IPS DF 6.9 (cell line): Measurements from ENCODE around the gene UBE2H.
A peak's percentile ranks its signal among the peaks of the same experiment; 100 is the strongest.
"Not testable (repeated sequence)": the region's sequence is repeated elsewhere in the genome, so short reads cannot be mapped to it uniquely, and the experiment has no call there.

Source experiments
- DNase-seq: peaks from one replicate; pipeline ENCODE4 v3.0.0-alpha.2; 2013; ENCODE audit warnings: low read depth, low spot score
- H3K27ac ChIP-seq: one replicate; pipeline ENCODE4 v1.5.1; 2013; ENCODE audit warnings: low read length, control low read depth
- H3K27me3 ChIP-seq: 2 replicates; pipeline ENCODE4 v1.6.1; 2013; ENCODE audit warnings: mild to moderate bottlenecking, low read length; ENCODE audit not compliant: control insufficient read depth, insufficient read depth
- H3K36me3 ChIP-seq: 2 replicates; pipeline ENCODE4 v1.6.1; 2013; ENCODE audit warnings: low read length; ENCODE audit not compliant: control insufficient read depth, insufficient read depth
- H3K4me1 ChIP-seq: 2 replicates; pipeline ENCODE4 v1.6.1; 2013; ENCODE audit warnings: low read length; ENCODE audit not compliant: control insufficient read depth, insufficient read depth
- H3K4me3 ChIP-seq: 2 replicates; pipeline ENCODE4 v1.5.1; 2013; ENCODE audit warnings: mild to moderate bottlenecking, low read length
- H3K9me3 ChIP-seq: 2 replicates; pipeline ENCODE4 v1.6.1; 2013; ENCODE audit warnings: low read length, inconsistent platforms; ENCODE audit not compliant: control insufficient read depth, insufficient read depth
- WGBS: extraction: QIAGEN DNeasy Blood & Tissue Kit; methylation state at CpG from one replicate; pipeline ENCODE4 v1.1.7; 2013; ENCODE audit warnings: mixed read lengths, missing lambda C conversion rate; ENCODE audit not compliant: insufficient read length, insufficient coverage; 5-methylcytosine and 5-hydroxymethylcytosine counted together

UBE2H gene

GRCh38 chr7:129845972-129846327 lies 106.8 kb downstream of the UBE2H start:
- Histone ChIP-seq H3K36me3 (no peaks in the 10 kb centered on the region), H3K9me3 (no peaks in the 10 kb centered on the region), H3K4me3 (no peak overlapping the region), H3K27me3 (no peaks in the 10 kb centered on the region), H3K4me1 (peaks cover 3% of the 10 kb centered on the region; the same call in 1 of the 2 replicates), H3K27ac (no peak overlapping the region)
- no CpG with 5 or more reads among the region's 1 CpG for WGBS
- DNase-seq = no peak

GRCh38 chr7:129845178-129845971 lies 107.4 kb downstream of the UBE2H start:
- Histone ChIP-seq H3K27ac (no peak overlapping the region), H3K36me3 (no peaks in the 10 kb centered on the region), H3K9me3 (no peaks in the 10 kb centered on the region), H3K4me3 (no peak overlapping the region), H3K27me3 (no peaks in the 10 kb centered on the region), H3K4me1 (peaks cover 3% of the 10 kb centered on the region; the same call in 1 of the 2 replicates)
- no peak for DNase-seq
- no CpG with 5 or more reads among the region's 3 CpGs for WGBS

GRCh38 chr7:129843978-129844840 lies 108.6 kb downstream of the UBE2H start:
- H3K9me3 ChIP-seq = no peaks in the 10 kb centered on the region
- H3K4me3 ChIP-seq = no peak overlapping the region
- WGBS = 100% methylated on average over 3 of the region's 7 CpGs
- no peaks in the 10 kb centered on the region for H3K36me3 ChIP-seq
- H3K4me1 ChIP-seq = 0 out of 2 replicates have a peak, but pooled peaks cover 2% of the 10 kb centered on the region
- DNase-seq = no peak
- peak overlapping the region; percentile 23 for H3K27ac ChIP-seq
- H3K27me3 ChIP-seq = no peaks in the 10 kb centered on the region

- H3K9me3 ChIP-seq = no peaks in the 10 kb centered on the region
- DNase-seq = peak; percentile 80
- H3K4me1 ChIP-seq = 0 out of 2 replicates have a peak, but pooled peaks cover 2% of the 10 kb centered on the region
- no CpG with 5 or more reads among the region's 12 CpGs for WGBS
- no peak overlapping the region for H3K4me3 ChIP-seq
- H3K27ac ChIP-seq = peak overlapping the region; percentile 75
- no peaks in the 10 kb centered on the region for H3K36me3 ChIP-seq
- no peaks in the 10 kb centered on the region for H3K27me3 ChIP-seq
These were observed 109.3 kb downstream of the UBE2H start for GRCh38 chr7:129843365-129843898.

- Histone ChIP-seq H3K27ac (no peak overlapping the region), H3K4me1 (peaks cover 4% of the 10 kb centered on the region; the same call in 1 of the 2 replicates), H3K4me3 (no peak overlapping the region), H3K27me3 (no peaks in the 10 kb centered on the region), H3K9me3 (no peaks in the 10 kb centered on the region), H3K36me3 (no peaks in the 10 kb centered on the region)
- DNase-seq = no peak
- no CpG with 5 or more reads among the region's 3 CpGs for WGBS
These were observed 111.3 kb downstream of the UBE2H start for GRCh38 chr7:129841465-129841864.

DNA sequence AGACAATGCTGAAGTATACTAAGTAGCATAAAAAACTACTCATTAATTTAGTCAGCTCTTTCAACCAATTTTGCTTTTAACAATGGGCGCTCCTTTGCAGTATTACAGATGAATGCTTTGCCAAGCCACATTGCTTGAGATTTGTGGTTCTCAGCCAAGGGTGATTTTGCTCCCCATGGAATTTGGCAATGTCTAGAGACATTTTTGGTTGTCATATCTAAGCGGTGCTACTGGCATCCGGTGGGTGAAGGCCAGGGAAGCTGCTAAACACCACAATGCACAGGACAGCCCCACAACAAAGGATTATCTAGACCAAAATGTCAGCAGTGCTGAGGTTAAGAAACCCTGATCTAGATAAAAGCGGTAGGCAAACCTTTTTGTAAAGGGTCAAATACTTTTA lies 112.0 kb downstream of the UBE2H start:
- Histone ChIP-seq H3K4me1 (peaks cover 5% of the 10 kb centered on the region; the same call in 1 of the 2 replicates), H3K27me3 (no peaks in the 10 kb centered on the region), H3K27ac (no peak overlapping the region), H3K4me3 (no peak overlapping the region), H3K9me3 (no peaks in the 10 kb centered on the region), H3K36me3 (no peaks in the 10 kb centered on the region)
- DNase-seq = no peak
- no CpG with 5 or more reads among the region's 4 CpGs for WGBS

DNA sequence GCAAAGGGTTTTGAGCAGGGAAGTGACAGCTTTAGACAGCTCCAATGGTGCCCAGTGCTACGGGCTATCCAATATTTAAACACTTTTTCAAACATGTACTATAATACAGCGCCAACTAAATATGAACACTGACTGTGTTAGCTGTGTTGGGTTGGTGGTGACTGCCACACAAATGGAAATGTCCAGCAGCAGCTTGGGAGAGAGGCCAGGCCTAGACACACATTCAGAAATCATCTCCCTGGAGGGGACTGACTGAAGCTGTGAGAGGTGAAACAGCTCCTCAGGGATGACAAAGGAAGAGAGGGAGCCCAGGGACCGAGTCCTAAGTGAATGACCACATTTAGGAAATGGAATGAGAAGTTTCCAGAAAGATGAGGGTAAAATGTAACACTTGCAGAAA lies 115.8 kb downstream of the UBE2H start:
- no peak overlapping the region for H3K4me3 ChIP-seq
- no peaks in the 10 kb centered on the region for H3K36me3 ChIP-seq
- WGBS = no CpG with 5 or more reads among the region's 3 CpGs
- no peaks in the 10 kb centered on the region for H3K27me3 ChIP-seq
- H3K27ac ChIP-seq = no peak overlapping the region
- no peaks in the 10 kb centered on the region for H3K9me3 ChIP-seq
- no peak for DNase-seq
- H3K4me1 ChIP-seq = peaks cover 5% of the 10 kb centered on the region; the same call in 1 of the 2 replicates

GRCh38 chr7:129835569-129835968 lies 117.2 kb downstream of the UBE2H start:
- no peaks in the 10 kb centered on the region for H3K36me3 ChIP-seq
- H3K27ac ChIP-seq = no peak overlapping the region
- no peaks in the 10 kb centered on the region for H3K27me3 ChIP-seq
- H3K4me3 ChIP-seq = no peak overlapping the region
- H3K4me1 ChIP-seq = peaks cover 7% of the 10 kb centered on the region; the same call in 1 of the 2 replicates
- WGBS = no CpG with 5 or more reads among the region's 6 CpGs
- DNase-seq = no peak
- no peaks in the 10 kb centered on the region for H3K9me3 ChIP-seq

DNA sequence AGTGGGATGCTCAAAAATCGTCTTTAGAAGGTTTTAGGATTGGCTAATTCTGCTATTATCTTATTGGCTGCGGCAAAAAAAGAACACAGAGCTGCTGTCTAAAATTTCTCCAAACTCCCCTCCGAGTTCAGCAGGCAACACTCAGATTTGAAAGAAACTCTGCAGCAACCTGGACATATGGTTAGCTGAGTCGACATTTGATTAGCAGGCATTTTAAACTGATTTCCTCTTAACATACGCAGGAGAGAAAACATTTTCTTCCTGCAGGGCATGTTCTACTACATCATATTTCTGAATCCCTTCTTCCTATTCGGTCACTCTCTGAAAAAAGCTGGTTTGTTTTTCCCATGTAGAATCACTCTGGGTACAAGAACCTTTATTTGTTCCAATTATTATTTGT lies 119.4 kb downstream of the UBE2H start:
- H3K36me3 ChIP-seq, H3K27ac ChIP-seq, H3K27me3 ChIP-seq, H3K9me3 ChIP-seq, H3K4me3 ChIP-seq, DNase-seq: not testable (repeated sequence)
- no CpG with 5 or more reads among the region's 6 CpGs for WGBS
- H3K4me1 ChIP-seq = peaks cover 13% of the 10 kb centered on the region

GRCh38 chr7:129832701-129833227 lies 120.0 kb downstream of the UBE2H start:
- Histone ChIP-seq H3K4me1 (peaks cover 13% of the 10 kb centered on the region), H3K4me3 (no peak overlapping the region), H3K36me3 (no peaks in the 10 kb centered on the region), H3K27ac (no peak overlapping the region), H3K27me3 (no peaks in the 10 kb centered on the region), H3K9me3 (no peaks in the 10 kb centered on the region)
- WGBS = no CpG with 5 or more reads among the region's 3 CpGs
- no peak for DNase-seq
